ENCODE measurements around the gene CDH4.

The CDH4 gene
- 0.94 to 1.2 reads per million in 2 donors for total RNA-seq

GRCh38 chr20:61251529-61252393 lies at the start of gene CDH4:
CDH4 (plus strand) TSS chr20:61252261.
- peak in 1 of 5 experiments; percentile 9 for DNase-seq

- DNase-seq: no peak
These were observed 48.7 kb upstream of the CDH4 start for GRCh38 chr20:61203320-61203719.

GRCh38 chr20:61204206-61204605 lies 47.9 kb upstream of the CDH4 start:
- DNase-seq: no peak

- no peak for DNase-seq
These were observed 46.3 kb upstream of the CDH4 start for GRCh38 chr20:61205769-61206168.

- no peak for DNase-seq
These were observed 41.2 kb upstream of the CDH4 start for GRCh38 chr20:61210862-61211261.

- DNase-seq: no peak
These were observed 34.2 kb upstream of the CDH4 start for GRCh38 chr20:61217848-61218247.

- no peak for DNase-seq
These were observed 33.0 kb upstream of the CDH4 start for GRCh38 chr20:61219021-61219431.

GRCh38 chr20:61220131-61220530 lies 31.9 kb upstream of the CDH4 start:
- DNase-seq: no peak

- no peak for DNase-seq
These were observed 31.3 kb upstream of the CDH4 start for GRCh38 chr20:61220626-61221325.

- DNase-seq: no peak
These were observed 29.4 kb upstream of the CDH4 start for GRCh38 chr20:61222699-61223098.

GRCh38 chr20:61223121-61223520 lies 28.9 kb upstream of the CDH4 start:
- no peak for DNase-seq

GRCh38 chr20:61230166-61230565 lies 21.9 kb upstream of the CDH4 start:
- no peak for DNase-seq

- DNase-seq: no peak
These were observed 18.5 kb upstream of the CDH4 start for GRCh38 chr20:61233590-61233989.

GRCh38 chr20:61234224-61234890 lies 17.7 kb upstream of the CDH4 start:
- no peak for DNase-seq

- no peak for DNase-seq
These were observed 15.3 kb upstream of the CDH4 start for GRCh38 chr20:61236713-61237112.

- DNase-seq: no peak
These were observed 13.2 kb upstream of the CDH4 start for GRCh38 chr20:61238813-61239212.

GRCh38 chr20:61240814-61241213 lies 11.2 kb upstream of the CDH4 start:
- DNase-seq: no peak

- DNase-seq: no peak
These were observed 7.8 kb upstream of the CDH4 start for GRCh38 chr20:61244213-61244612.

GRCh38 chr20:61246269-61246668 lies 5.8 kb upstream of the CDH4 start:
- no peak for DNase-seq

GRCh38 chr20:61249626-61250025 lies 2.4 kb upstream of the CDH4 start:
- DNase-seq: no peak

GRCh38 chr20:61252601-61253263 lies 671 bp downstream of the CDH4 start:
- no peak for DNase-seq

- no peak for DNase-seq
These were observed 1.2 kb downstream of the CDH4 start for GRCh38 chr20:61253264-61253639.
